ENCODE measurements around the gene SIM2.

SIM2 gene

DNA sequence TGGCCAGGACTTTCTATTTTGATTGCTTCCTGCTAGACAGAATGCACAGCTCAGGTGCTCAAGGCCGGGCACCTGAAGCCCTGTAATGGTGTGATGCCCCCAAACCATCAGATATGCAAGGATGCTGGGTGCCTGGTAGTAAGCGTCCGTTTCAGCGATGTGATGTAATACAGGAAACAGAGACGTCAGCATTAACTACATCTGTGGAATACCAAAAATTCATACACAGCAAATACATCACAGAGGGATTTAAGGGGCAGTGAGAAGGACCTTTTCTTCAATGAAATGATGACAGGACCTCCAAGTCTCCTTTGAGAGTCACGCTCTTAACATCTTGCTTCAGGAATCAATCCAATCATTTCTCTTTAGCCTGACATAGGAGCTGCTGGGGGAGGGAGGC is 64.4 kb downstream of the SIM2 start:
- no peak for DNase-seq (ENCODE audit: low read depth)

DNA sequence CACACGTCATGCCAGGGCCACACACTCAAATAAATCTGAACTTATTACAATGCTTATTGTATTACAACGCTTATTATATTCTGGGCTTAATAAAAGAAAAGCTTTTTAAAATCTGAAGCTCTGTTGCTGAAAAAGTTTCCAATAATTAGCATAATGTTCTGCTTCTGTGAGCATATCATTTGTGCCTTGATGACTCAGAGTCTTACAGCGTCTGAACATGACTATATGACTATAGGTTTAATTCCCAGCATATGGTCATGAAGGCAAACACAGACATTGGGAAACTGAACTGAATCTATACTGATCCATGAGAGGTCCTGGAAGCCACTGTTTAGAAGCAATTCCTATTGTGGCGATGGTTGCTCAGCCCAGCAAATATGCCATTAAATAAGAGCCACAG is 66.3 kb downstream of the SIM2 start:
- DNase-seq (ENCODE audit: low read depth) = no peak

GRCh38 chr21:36766511-36766910 is 67.6 kb downstream of the SIM2 start:
- no peak for DNase-seq (ENCODE audit: low read depth)

GRCh38 chr21:36767096-36767495 is 68.2 kb downstream of the SIM2 start:
- no peak for DNase-seq (ENCODE audit: low read depth)

DNA sequence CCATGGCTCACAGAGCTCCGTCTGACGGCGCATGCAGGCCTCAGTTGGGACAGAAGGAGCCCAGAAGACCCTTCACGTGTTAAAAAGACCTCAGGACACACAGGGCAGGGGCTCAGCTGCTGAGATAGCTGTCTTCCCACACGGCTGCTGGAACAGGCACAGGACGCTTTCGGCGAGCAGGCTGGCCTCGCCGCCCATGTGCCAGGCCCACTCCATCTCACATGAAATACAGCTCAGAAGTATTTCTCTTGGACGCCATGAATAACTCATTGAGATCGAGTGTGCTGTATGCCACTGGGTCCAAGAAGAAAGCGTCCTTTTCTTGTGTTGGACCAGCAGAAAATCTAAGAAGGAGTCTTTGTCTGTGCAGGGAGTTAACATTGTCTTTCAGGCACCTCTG is 69.6 kb downstream of the SIM2 start:
- DNase-seq (ENCODE audit: low read depth) = no peak

- no peak for DNase-seq (ENCODE audit: low read depth)
Observed at GRCh38 chr21:36769051-36769839, 70.3 kb downstream of the SIM2 start.

DNA sequence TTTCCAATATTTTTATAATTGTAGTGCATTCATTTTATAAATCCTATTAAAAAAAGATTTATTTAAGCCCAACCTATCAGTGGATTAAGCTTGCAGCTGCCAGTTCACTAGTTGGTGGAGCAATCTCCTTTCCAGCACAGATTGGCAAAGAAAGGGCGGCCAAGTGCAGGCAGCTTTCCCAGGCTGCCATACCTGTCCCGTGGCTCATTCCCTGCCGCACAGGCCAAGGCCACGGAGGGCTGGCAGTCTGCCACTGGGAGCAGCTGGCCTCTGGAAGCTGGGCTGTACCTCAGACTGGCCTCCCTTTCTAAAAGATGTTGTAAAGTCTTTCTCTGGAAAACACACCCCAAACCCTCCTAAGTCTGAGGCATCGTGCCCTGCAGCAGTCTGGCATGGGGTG is 74.2 kb downstream of the SIM2 start:
- DNase-seq (ENCODE audit: low read depth) = no peak

- DNase-seq (ENCODE audit: low read depth) = no peak
Observed at GRCh38 chr21:36773995-36774394, 75.1 kb downstream of the SIM2 start.

GRCh38 chr21:36776981-36777617 is 78.2 kb downstream of the SIM2 start:
- no peak for DNase-seq (ENCODE audit: low read depth)

DNA sequence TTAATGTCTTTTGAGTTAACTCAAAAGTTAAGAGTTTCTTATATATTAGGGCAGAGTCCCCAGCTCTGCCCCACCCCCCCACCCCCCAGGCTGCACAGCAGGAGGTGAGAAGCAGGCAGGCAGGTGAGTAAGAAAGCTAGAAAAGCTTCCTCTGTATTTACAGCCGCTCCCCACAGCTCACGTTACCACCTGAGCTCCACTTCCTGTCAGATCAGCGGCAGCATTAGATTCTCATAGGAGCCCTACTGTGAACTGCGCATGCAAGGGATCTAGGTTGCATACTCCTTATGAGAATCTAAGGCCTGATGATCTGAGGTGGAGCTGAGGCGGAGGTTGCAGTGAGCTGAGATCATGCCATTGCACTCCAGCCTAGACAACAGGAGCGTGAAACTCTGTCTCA is 81.9 kb downstream of the SIM2 start:
- no peak for DNase-seq (ENCODE audit: low read depth)

DNA sequence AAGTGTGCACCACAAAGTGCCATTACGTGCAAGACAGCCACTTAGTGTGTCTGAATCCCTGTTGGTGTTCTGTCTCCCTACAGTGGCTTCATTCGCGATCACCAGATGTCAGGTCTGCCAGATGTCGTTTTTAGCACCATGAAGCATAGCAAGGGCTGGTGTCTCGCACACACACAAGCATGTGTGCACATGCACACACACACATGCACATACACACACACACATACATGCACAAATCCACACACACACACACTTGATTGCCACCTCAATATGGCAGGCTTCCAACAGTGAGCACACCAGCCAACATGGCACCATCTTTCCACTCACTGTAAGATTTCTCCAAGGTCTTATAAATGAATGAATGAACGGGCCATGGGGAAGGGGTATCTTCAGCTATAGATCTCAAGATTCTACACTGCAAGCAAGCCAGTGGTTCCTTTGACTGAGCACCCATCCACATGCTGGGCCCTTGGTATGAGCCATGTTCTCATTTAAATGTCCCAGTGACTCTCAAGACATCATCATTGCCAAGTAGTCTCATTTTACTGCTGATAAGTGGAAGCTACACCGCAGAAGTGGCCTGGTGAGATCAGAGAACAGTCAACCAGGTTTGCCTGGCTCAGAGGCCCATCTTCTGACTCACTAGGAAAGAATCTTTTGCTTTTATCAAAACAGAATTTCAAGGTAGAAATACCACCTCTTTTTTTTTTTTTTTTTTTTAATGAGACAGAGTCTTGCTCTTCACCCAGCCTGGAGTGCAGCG is 84.9 kb downstream of the SIM2 start:
- no peak for DNase-seq (ENCODE audit: low read depth)

DNA sequence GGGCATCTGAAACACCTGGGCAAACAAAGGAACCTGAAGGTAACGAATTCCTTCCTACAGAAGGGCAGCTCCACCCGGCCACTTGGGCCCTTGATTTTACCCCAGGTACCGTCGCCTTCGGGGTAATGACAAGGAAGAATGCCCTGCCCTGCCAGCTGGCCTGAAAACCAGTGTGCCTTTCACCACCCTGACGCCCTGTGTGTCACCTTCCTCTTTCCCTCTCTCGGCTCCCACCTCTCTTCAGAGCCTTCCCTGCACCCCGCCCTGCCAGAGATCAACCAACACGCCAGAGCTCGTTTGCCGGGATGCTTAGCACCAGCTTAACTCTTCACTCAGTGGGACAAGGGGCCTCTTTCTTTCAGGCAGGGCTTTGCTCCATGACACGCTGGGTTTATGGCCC is 86.0 kb downstream of the SIM2 start:
- no peak for DNase-seq (ENCODE audit: low read depth)

DNA sequence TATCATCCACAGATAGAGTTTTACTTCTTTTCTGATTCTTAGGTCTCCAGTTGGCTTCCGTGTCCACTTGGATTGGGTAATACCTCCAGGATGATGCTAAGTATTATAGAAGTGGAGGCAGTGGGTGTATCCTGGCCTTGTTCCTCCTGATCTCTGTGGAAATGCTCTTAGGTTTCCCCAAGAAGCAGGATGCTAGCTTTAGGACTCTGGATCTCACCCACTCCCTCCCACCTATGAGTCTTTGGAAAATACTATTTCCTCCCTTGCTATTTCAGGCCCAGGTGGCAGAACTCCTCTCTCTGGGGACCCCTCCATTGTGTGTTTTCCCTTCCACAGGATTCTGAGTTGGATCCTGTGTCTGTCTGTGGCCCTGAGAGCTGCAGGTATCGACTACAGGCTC is 86.7 kb downstream of the SIM2 start:
- no peak for DNase-seq (ENCODE audit: low read depth)

DNA sequence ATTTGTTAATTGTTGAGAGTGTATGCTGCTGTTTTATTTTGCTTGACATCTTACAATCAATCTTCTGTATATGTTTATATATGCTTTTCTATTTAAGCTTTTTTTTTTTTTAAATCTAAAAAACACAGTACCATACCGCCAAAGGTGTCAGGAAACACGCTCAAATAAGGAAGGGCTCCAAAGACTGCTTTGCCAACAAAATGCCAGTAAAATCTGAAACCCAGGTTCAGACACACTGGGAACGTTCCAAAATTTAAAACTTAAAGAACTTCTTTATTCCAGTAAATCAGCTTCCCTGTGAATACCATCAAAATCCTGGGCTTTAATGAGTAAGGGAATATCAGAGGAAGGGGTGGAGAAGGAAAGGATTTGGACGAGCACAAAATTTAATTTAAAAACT is 87.3 kb downstream of the SIM2 start:
- DNase-seq (ENCODE audit: low read depth) = no peak

- DNase-seq (ENCODE audit: low read depth) = no peak
Observed at GRCh38 chr21:36788120-36788638, 89.3 kb downstream of the SIM2 start.

DNA sequence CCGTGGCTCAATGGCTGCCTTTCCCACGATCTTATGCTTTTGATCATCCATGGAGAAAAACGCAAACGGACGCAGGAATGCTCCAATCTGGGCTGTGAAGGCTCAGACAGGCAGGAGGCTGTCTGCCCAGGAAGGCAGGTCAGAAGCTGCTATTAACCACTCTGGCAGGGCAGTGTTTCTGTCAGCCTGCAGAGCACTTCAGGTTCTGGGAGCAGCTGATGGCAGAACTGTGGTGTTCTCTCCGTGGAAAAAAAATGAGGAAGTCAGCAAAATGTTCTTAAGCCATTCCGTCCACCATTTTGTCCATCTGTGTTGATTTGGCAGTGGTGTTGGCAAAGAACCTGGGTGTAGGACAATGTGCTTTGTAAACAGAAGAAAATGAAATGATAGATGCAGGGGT is 91.7 kb downstream of the SIM2 start:
- DNase-seq (ENCODE audit: low read depth) = no peak

DNA sequence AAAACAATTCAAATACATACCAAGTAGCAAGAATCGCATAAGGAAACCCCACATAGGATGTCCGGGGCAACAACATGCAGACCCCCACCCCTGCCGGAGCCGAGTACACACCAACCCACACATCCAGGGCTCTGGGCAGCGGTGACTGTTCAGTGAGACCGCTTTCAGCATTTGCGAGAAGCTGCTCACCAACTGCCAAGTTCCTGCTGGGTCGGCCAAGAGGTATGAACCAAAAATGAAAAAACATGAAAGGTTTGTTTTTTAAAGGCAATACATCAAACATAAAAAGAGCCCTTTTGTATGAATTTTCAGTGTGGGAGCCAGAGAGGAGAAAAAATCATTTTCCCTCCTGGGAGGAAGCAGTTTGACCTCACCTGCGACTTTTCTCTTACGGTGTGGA is 92.3 kb downstream of the SIM2 start:
- no peak for DNase-seq (ENCODE audit: low read depth)

- no peak for DNase-seq (ENCODE audit: low read depth)
Observed at GRCh38 chr21:36791695-36792470, 93.0 kb downstream of the SIM2 start.

GRCh38 chr21:36792505-36792967 is 93.6 kb downstream of the SIM2 start:
- DNase-seq (ENCODE audit: low read depth) = no peak

DNA sequence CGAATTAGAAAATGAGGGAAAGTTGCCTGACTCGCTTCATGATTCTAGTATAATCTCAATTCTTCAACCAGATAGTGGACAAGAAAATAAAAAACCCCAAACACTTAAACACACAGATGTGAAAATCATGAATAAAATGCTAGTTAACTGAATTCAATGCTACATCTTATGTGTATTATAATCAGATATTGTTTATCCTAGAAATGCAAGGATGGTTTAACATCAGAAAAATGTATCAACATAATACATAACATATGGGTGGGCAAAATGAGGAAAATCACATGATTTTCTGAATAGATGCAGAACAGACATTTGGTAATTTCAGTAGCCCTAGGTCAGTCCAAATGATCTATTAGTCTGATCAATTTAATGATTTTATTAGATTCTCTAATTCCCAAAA is 97.2 kb downstream of the SIM2 start:
- DNase-seq (ENCODE audit: low read depth) = no peak

DNA sequence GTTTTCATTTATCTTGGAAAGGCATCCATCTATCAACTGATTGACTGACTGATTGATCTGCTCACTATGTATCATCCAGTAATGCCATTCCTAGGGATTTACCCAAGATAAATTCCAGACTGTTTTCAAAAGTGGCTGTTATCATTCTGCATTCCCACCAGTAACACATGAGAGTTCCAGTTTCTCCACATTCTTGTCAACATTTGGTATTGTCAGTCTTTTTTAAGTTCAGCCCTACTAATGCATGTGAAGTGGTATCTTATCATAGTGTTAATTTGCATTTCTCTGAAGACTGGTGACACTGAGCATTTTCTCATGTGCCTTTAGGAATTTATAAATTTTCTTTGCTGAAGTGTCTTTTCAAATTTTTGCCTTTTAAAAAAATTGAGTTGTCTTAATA is 99.6 kb downstream of the SIM2 start:
- DNase-seq (ENCODE audit: low read depth) = no peak

Data from stimulated activated CD8-positive, alpha-beta memory T cell treated with anti-CD3 and anti-CD28 coated beads, Interleukin-12 subunit alpha, Interleukin-12 subunit beta, amount 100 ng/mL, for 1 hour (primary cell).